Measurements from ENCODE around the gene OR2T10. TPM values are rescaled to one million over a fixed set of nuclear protein-coding genes. Genes with fewer than 3 reads are reported as not detected.
"Not testable (repeated sequence)": the region's sequence is repeated elsewhere in the genome, so short reads cannot be mapped to it uniquely, and the experiment has no call there.

The OR2T10 gene
- total RNA-seq, 4 donors from 2014 or later, result not detected

GRCh38 chr1:248592655-248593054 lies 4.8 kb downstream of the OR2T10 start:
- no peaks in the 10 kb centered on the region for H3K4me1 ChIP-seq
- intact Hi-C loops (cut with DNase I), result no loop called here
- WGBS, 2 donors, result 50 to 65% methylated on average over 1 of the region's 1 CpG
- H3K27me3 ChIP-seq, result no peaks in the 10 kb centered on the region
- H3K27ac ChIP-seq, result no peak overlapping the region
- no peak for DNase-seq
- no peaks in the 10 kb centered on the region for H3K9me3 ChIP-seq
- no peak overlapping the region for H3K4me3 ChIP-seq
- TF ChIP-seq POLR2A (IDR thresholded peaks at IDR 0.05), result no peak
- no peak for TF ChIP-seq CTCF (IDR thresholded peaks at IDR 0.05)
- H3K36me3 ChIP-seq, result no peaks in the 10 kb centered on the region

GRCh38 chr1:248590055-248590454 lies 7.4 kb downstream of the OR2T10 start:
- Histone ChIP-seq H3K27me3 (no peaks in the 10 kb centered on the region), H3K9me3 (no peaks in the 10 kb centered on the region), H3K36me3 (no peaks in the 10 kb centered on the region), H3K4me3 (no peak overlapping the region), H3K4me1 (no peaks in the 10 kb centered on the region), H3K27ac (no peak overlapping the region)
- WGBS, 2 donors, result 85 to 91% methylated on average over 17 of the region's 17 CpGs
- intact Hi-C loops (cut with DNase I), result no loop called here
- TF ChIP-seq POLR2A (IDR thresholded peaks at IDR 0.05) (no peak), CTCF (IDR thresholded peaks at IDR 0.05) (no peak)
- DNase-seq, result no peak

- no peak for DNase-seq
- intact Hi-C loops (cut with DNase I), result no loop called here
- TF ChIP-seq CTCF (IDR thresholded peaks at IDR 0.05), result no peak
- no peak for TF ChIP-seq POLR2A (IDR thresholded peaks at IDR 0.05)
Measured at GRCh38 chr1:248589334-248589733, 8.2 kb downstream of the OR2T10 start.

GRCh38 chr1:248585266-248585665 lies 12.2 kb downstream of the OR2T10 start:
- Histone ChIP-seq H3K27me3 (no peaks in the 10 kb centered on the region), H3K36me3 (no peaks in the 10 kb centered on the region), H3K9me3 (no peaks in the 10 kb centered on the region), H3K4me3 (no peak overlapping the region), H3K4me1 (no peaks in the 10 kb centered on the region), H3K27ac (no peak overlapping the region)
- intact Hi-C loops (cut with DNase I), result no loop called here
- no peak for TF ChIP-seq POLR2A (IDR thresholded peaks at IDR 0.05)
- DNase-seq, result no peak
- WGBS, 2 donors, result 60 to 62% methylated on average over 3 of the region's 3 CpGs

More at GRCh38 chr1:248589334-248589733, 8.2 kb downstream of the OR2T10 start:
- Histone ChIP-seq H3K4me1 (no peaks in the 10 kb centered on the region), H3K36me3 (no peaks in the 10 kb centered on the region), H3K4me3 (no peak overlapping the region), H3K9me3 (no peaks in the 10 kb centered on the region), H3K27ac (no peak overlapping the region), H3K27me3 (no peaks in the 10 kb centered on the region)
- 83 to 89% methylated on average over 3 of the region's 3 CpGs for WGBS, 2 donors

GRCh38 chr1:248576260-248576980 lies 21.1 kb downstream of the OR2T10 start:
- no peaks in the 10 kb centered on the region for H3K9me3 ChIP-seq
- intact Hi-C loops (cut with DNase I), result no loop called here

GRCh38 chr1:248574657-248575056 lies 22.8 kb downstream of the OR2T10 start, which contains the start of gene OR2T34:
Gene OR2T34 (minus strand): TSS chr1:248574757. CDS start chr1:248574757, 0 bp downstream.
- H3K36me3 ChIP-seq; H3K27ac ChIP-seq; H3K4me1 ChIP-seq; H3K4me3 ChIP-seq; intact Hi-C loops (cut with DNase I); H3K27me3 ChIP-seq; H3K9me3 ChIP-seq; DNase-seq: not testable (repeated sequence)
- 76 to 88% methylated on average over 3 of the region's 3 CpGs for WGBS, 2 donors

More at GRCh38 chr1:248576260-248576980, 21.1 kb downstream of the OR2T10 start:
- Histone ChIP-seq H3K4me1 (no peaks in the 10 kb centered on the region), H3K4me3 (no peak overlapping the region), H3K27ac (no peak overlapping the region), H3K36me3 (no peaks in the 10 kb centered on the region), H3K27me3 (no peaks in the 10 kb centered on the region)
- 71 to 72% methylated on average over 9 of the region's 9 CpGs for WGBS, 2 donors
- no peak for DNase-seq
- TF ChIP-seq POLR2A (IDR thresholded peaks at IDR 0.05) (no peak), CTCF (IDR thresholded peaks at IDR 0.05) (no peak)

- H3K36me3 ChIP-seq; DNase-seq; H3K4me1 ChIP-seq; H3K4me3 ChIP-seq; H3K9me3 ChIP-seq; intact Hi-C loops (cut with DNase I); H3K27me3 ChIP-seq; H3K27ac ChIP-seq: not testable (repeated sequence)
- WGBS, 2 donors, result 80% methylated on average over 2 of the region's 8 CpGs; no CpG with 5 or more reads in 1 of the 2 donors
Measured at GRCh38 chr1:248573856-248574255, 23.6 kb downstream of the OR2T10 start.

- H3K4me1 ChIP-seq; H3K9me3 ChIP-seq; intact Hi-C loops (cut with DNase I); H3K27me3 ChIP-seq; H3K36me3 ChIP-seq; H3K4me3 ChIP-seq; DNase-seq; H3K27ac ChIP-seq: not testable (repeated sequence)
- WGBS, 2 donors, result no CpG with 5 or more reads among the region's 1 CpG
Measured at GRCh38 chr1:248572049-248572448, 25.5 kb downstream of the OR2T10 start.

GRCh38 chr1:248570811-248571210 lies 26.7 kb downstream of the OR2T10 start:
- intact Hi-C loops (cut with DNase I); DNase-seq; H3K9me3 ChIP-seq; H3K4me3 ChIP-seq; H3K27ac ChIP-seq; H3K27me3 ChIP-seq; H3K36me3 ChIP-seq; H3K4me1 ChIP-seq: not testable (repeated sequence)
- 64 to 78% methylated on average over 3 of the region's 3 CpGs for WGBS, 2 donors
